GM21381 (cell line): ENCODE measurements around the gene GLI3.

Experiments used
- ATAC-seq: cut with Tn5 transposase; IDR thresholded peaks from one replicate; pipeline ENCODE4 v1.9.1; 2021; ENCODE audit warnings: mild to moderate bottlenecking, moderate library complexity; ENCODE audit not compliant: unreplicated experiment

GLI3 gene

GRCh38 chr7:41976411-41976810 is 260.6 kb downstream of the GLI3 start:
- no peak for ATAC-seq

DNA sequence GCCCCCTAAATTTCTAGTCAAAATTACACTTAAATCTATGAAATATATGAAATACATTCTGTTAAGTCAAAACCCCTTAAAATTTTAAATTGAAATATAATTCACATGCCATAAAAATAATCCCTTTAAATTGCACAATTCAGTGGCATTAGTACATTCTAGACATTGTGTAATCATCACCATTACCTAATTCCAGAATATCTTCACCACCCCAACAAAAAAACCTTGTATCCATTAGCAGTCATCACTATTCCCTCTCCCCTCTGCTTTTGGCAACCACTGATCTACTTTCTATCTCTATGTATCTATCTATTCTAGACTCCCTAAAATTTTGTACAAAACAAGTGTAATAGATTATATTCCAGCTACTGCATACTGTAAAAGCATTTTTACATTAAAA is 261.2 kb downstream of the GLI3 start:
- ATAC-seq: no peak

DNA sequence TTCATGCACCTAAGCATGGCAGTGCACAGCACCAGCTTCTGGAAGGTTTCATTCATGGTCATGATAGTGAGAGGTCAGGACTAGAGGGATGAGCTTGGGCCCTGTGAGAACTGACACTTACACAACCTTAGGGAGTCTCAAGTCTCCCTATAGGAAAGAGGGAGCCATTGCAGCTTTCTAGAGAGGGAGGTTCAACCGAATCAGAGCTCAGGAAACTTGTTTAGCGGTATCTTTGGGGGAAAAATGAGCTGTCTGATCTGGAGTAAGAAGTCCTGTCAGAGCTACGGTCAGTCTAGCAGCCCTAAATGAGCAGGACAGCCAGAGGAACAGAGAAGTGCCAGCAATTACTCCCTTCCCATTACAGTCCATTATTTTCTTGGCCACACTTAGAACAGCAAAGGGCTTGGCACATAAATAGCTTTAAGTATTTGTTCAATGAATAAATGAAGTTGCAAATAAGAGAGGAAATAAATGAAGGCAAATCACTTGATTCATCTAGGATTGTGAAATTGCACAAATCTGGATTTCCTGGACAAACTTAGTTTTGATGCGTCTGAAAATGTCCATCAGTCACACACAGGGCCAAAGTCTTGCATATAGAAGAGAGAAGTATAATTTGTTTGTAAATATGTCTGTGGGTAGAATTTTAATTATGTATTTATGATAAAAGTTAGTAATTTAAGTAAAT is 262.0 kb downstream of the GLI3 start:
- ATAC-seq: no peak

DNA sequence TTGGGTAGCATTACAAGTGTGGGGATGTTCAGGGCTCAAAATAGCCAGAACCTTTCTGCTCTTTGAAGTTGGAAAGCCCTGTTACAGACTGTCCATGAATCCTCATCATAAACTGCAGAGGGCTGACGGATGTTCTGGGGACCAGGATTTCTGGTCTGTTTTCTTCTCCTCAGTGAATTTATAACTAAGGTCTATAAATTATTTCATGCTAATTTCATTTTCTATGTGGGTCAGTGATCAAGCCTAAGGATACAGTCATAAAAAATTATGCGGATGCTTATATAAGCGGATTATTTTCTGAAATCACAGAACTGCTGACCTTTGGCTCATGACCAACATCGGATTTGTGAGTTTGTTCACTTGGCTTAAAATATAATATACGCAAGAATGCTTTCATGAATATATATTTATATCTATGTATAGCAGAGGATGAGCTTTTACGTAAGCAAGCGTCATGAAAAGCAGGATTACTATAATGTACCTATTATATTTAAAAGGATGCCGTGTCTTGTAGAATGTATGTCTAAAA is 263.7 kb downstream of the GLI3 start:
- ATAC-seq: no peak

DNA sequence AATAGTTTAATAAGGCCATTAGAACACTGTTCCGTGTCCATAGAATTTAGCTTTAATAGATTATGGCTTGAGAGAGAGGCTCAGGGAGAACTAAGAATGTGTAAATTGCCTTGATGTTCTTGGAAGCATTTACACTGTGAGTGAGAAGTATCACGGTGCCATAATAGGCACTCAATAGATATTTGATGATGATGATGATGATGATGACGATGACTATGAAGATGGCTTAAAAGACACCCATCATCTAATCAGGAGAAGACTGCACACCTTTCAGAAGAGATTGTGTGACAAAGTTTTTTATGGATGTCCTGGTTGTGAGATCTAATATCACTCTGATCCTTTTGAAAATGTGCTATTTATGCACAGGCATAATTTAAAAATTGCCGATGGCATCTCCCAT is 264.2 kb downstream of the GLI3 start:
- no peak for ATAC-seq

DNA sequence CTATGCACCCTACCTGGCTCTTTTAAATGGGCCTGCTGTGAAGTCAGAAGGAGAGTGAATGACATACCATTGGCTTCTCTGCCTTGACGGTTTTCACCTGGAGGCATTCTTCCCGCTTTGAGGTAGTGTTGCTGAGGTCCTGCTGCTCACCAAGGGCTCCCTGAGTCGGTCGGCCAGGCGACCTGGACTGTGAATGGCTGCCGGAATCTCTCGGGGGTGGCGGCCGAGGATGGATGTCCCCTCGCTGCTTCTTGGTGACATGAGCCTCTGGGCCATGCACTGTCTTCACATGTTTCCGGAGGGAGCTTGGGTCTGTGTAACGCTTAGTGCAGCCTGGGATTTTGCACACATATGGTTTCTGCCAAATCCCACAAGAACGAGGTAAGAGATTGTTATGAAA is 264.7 kb downstream of the GLI3 start:
- no peak for ATAC-seq

DNA sequence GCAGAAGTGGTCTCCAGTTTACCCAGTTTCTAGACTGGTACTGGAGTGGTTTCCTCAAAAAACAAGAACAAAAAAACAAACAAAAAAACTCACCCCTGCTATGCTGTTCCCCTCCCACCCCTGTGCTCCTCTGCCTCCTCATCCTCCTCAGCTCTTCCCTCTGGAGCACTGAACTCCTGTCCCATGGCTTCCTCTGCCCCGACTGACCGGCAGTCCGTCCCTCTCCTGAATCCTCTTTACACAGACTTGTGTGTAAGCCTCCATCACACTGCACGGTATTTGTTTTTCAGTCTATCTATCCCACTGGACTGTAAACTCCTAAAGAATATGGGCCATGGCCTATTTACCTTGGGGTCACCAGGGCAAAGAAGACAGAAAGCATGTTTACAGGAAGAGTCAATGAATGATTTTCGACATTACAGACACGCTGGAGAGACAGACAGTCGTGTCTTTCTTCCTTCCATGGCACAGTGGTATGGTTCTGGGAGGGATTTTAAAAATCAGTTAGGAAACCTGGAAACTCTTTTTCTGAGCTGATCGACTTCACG is 265.3 kb downstream of the GLI3 start:
- ATAC-seq: no peak

GRCh38 chr7:41970941-41971340 is 266.1 kb downstream of the GLI3 start:
- ATAC-seq: no peak

DNA sequence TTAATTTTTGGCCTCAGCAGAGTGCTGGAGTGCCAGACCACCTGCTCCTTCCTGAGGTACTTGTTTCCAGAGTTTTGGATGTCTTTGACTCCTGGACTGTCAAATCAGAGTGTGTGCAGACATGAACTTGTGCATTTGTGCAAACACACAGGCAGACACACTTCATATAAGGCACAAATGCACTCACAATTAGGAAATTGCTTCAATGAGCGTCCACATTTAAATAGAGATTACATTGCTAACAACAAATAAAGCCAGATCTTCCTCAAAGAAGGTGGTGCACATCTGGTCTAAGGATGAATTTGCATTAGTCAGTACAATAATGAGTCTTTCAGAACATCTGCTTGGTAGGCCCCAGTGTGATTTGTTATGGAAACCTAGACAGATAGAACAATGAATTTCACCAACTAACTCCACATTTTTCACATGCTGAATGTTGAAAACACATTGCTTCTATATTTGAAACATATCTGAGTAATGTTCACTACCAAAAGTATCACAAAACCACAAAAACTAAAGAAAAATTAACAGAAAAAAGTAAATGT is 267.4 kb downstream of the GLI3 start:
- no peak for ATAC-seq

GRCh38 chr7:41967156-41967555 is 269.9 kb downstream of the GLI3 start:
- no peak for ATAC-seq

DNA sequence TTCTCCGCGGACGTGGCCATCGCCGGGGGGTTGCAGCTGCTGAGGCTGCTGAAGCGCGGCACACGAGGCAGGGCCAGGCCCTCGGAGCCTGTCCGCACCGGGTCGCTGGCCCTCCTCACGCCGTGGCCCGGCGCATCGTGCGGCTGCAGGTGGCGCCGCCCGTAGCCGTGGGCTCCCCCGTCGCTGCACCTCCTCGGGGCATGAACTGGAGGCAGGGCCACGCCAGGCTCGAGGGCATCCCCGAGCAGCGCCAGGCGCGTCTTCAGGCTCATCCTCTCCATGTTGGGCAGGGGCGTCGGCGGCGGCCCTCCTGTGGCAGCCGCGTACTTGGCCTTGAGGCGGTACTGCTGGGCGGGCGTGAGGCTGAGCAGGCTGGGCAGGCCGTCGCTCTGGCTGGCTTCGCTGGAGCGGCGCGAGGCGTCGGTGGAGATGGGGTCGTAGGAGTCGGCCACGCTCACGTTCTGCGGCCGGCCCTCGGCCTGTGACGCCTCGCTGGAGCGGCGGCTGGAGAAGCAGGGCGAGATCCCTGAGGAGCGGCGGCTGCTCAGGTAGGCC is 271.0 kb downstream of the GLI3 start:
- ATAC-seq: no peak

- ATAC-seq: no peak
Observed at GRCh38 chr7:41964849-41965745, 271.9 kb downstream of the GLI3 start.

- ATAC-seq: no peak
Observed at GRCh38 chr7:41964183-41964753, 272.7 kb downstream of the GLI3 start.

GRCh38 chr7:41956705-41957104 is 280.3 kb downstream of the GLI3 start:
- no peak for ATAC-seq

GRCh38 chr7:41955893-41956675 is 280.9 kb downstream of the GLI3 start:
- ATAC-seq: no peak

DNA sequence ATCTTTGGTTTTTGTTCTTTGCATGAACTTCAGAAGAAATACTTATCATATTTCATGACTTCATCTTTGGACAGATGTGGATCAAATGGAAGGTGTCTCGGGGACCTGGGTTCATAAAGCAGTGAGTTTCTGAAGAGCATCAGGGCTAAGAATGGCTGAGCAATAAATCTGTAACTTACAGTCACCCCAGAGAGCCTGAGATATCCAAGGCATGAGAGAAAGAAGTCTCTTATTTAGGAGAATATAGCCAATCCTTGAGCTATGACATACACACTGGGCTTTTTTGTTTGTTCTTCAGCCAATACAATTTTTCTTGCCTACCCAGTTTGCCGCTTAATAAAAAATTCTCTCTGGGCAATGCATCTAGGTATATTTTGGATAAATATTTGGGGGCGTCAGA is 281.6 kb downstream of the GLI3 start:
- ATAC-seq: no peak

- ATAC-seq: no peak
Observed at GRCh38 chr7:41954976-41955375, 282.0 kb downstream of the GLI3 start.

- ATAC-seq: no peak
Observed at GRCh38 chr7:41948503-41948902, 288.5 kb downstream of the GLI3 start.

GRCh38 chr7:41943094-41943577 is 293.9 kb downstream of the GLI3 start:
- ATAC-seq: peak; percentile 95
